ENCODE data around the gene NPM1.

NPM1 gene

DNA sequence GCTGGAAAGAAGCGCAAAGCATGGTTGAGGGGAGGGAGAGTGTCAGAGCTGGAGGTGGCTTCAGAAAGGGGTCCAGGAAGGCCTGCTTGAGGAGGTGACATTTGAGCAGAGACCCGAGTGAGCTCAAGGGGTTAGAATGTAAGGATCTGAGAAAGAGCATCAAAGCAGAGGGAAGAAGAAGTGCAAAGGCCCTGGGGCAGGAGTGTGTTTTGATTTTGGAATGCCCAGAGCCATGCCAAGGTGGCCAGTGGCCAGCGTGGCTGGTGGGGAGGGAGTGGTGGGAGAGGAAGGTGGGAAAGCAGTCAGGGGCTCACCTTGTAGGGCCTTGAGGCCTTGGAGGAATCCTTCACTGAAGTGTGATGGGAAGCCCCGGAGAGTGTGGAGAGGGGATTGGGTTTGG lies 47.2 kb downstream of the NPM1 start:
- Histone ChIP-seq H3K4me1 (ENCODE audit: control insufficient read depth in 2 of 2, insufficient read depth in 2 of 2, low read length in 2 of 2) (no peaks in the 10 kb centered on the region), H3K9me3 (ENCODE audit: control insufficient read depth in 2 of 2, low read length in 2 of 2) (no peaks in the 10 kb centered on the region), H3K27me3 (ENCODE audit: control insufficient read depth in 2 of 2, insufficient read depth in 2 of 2, low read length in 2 of 2) (no peaks in the 10 kb centered on the region), H3K9ac (ENCODE audit: low read depth in 1 of 2, low read length in 2 of 2) (no peak overlapping the region), H3K4me3 (ENCODE audit: low read length in 2 of 2) (no peak overlapping the region), H3K36me3 (ENCODE audit: control insufficient read depth in 2 of 2, insufficient read depth in 2 of 2, low read length in 2 of 2) (no peaks in the 10 kb centered on the region), H3K27ac (ENCODE audit: low read depth in 2 of 2, low read length in 2 of 2) (no peak overlapping the region)

DNA sequence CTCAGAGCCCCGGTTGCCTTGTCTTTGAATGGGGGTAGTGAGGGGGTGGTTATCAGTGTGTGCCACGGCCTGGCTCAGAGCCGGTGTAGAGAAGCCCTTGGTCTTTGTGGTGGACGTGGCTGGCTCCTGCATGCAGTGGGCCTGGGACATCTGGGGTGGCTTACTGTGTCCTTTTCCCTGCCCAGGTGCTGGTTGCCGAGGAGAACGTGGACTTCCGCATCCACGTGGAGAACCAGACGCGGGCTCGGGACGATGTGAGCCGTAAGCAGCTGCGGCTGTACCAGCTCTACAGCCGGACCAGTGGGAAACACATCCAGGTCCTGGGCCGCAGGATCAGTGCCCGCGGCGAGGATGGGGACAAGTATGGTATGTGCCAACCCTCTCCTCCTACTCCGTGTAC lies 48.3 kb downstream of the NPM1 start:
- H3K27me3 ChIP-seq (ENCODE audit: control insufficient read depth in 2 of 2, insufficient read depth in 2 of 2, low read length in 2 of 2) = no peaks in the 10 kb centered on the region
- H3K4me1 ChIP-seq (ENCODE audit: control insufficient read depth in 2 of 2, insufficient read depth in 2 of 2, low read length in 2 of 2) = no peaks in the 10 kb centered on the region
- H3K9ac ChIP-seq (ENCODE audit: low read depth in 1 of 2, low read length in 2 of 2) = no peak overlapping the region
- no peaks in the 10 kb centered on the region for H3K36me3 ChIP-seq (ENCODE audit: control insufficient read depth in 2 of 2, insufficient read depth in 2 of 2, low read length in 2 of 2)
- H3K27ac ChIP-seq (ENCODE audit: low read depth in 2 of 2, low read length in 2 of 2) = no peak overlapping the region
- H3K4me3 ChIP-seq (ENCODE audit: low read length in 2 of 2) = no peak overlapping the region
- H3K9me3 ChIP-seq (ENCODE audit: control insufficient read depth in 2 of 2, low read length in 2 of 2) = no peaks in the 10 kb centered on the region

DNA sequence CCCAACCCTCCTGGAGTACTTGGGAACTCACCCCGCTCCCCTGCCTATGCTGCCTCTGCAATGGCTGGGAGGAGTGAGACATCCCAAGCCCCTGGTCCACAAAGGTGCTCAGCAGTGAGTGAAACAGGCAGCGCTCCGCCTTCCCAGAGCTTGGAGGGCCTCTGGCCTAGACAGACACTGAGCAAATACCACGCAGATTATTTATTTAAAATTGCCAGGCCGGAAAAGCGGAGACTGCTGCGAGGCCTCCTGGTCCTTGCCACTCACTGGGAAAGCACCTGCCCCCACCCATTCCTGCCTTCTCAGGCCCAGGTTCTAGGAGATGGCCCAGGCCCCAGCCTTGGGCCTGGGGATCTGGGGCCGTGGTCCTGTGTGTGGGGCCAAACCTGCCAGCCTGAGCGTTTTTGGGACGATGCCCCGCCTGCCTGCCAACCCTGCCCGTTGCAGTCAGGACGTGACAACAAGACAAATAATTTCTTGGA lies 49.2 kb downstream of the NPM1 start:
- Histone ChIP-seq H3K4me3 (ENCODE audit: low read length in 2 of 2) (no peak overlapping the region), H3K9ac (ENCODE audit: low read depth in 1 of 2, low read length in 2 of 2) (no peak overlapping the region), H3K36me3 (ENCODE audit: control insufficient read depth in 2 of 2, insufficient read depth in 2 of 2, low read length in 2 of 2) (no peaks in the 10 kb centered on the region), H3K27me3 (ENCODE audit: control insufficient read depth in 2 of 2, insufficient read depth in 2 of 2, low read length in 2 of 2) (no peaks in the 10 kb centered on the region), H3K27ac (ENCODE audit: low read depth in 2 of 2, low read length in 2 of 2) (no peak overlapping the region), H3K9me3 (ENCODE audit: control insufficient read depth in 2 of 2, low read length in 2 of 2) (no peaks in the 10 kb centered on the region), H3K4me1 (ENCODE audit: control insufficient read depth in 2 of 2, insufficient read depth in 2 of 2, low read length in 2 of 2) (no peaks in the 10 kb centered on the region)

GRCh38 chr5:171437286-171437821 lies 49.7 kb downstream of the NPM1 start:
- no peaks in the 10 kb centered on the region for H3K27me3 ChIP-seq (ENCODE audit: control insufficient read depth in 2 of 2, insufficient read depth in 2 of 2, low read length in 2 of 2)
- no peaks in the 10 kb centered on the region for H3K36me3 ChIP-seq (ENCODE audit: control insufficient read depth in 2 of 2, insufficient read depth in 2 of 2, low read length in 2 of 2)
- no peaks in the 10 kb centered on the region for H3K4me1 ChIP-seq (ENCODE audit: control insufficient read depth in 2 of 2, insufficient read depth in 2 of 2, low read length in 2 of 2)
- no peak overlapping the region for H3K4me3 ChIP-seq (ENCODE audit: low read length in 2 of 2)
- H3K9ac ChIP-seq (ENCODE audit: low read depth in 1 of 2, low read length in 2 of 2) = no peak overlapping the region
- no peaks in the 10 kb centered on the region for H3K9me3 ChIP-seq (ENCODE audit: control insufficient read depth in 2 of 2, low read length in 2 of 2)
- no peak overlapping the region for H3K27ac ChIP-seq (ENCODE audit: low read depth in 2 of 2, low read length in 2 of 2)

DNA sequence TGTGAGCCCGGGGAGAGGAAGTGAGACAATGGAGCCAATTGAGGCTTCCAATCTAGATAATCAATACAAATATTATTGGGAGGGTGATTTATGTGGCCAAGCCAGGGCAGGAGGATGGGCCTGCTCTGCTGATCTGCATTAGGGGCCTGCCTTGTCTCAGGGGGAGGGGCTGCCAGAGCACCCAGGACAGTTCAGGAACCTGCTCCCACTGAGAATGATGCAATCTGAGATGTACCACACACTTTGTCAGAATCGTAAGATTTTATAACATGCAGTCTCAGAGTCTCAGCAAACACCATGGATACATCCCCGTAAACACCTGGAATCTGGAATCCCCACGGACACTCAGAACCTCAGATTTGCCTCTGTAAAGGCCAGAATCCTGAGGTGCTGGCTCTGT lies 51.1 kb downstream of the NPM1 start:
- Histone ChIP-seq H3K4me1 (ENCODE audit: control insufficient read depth in 2 of 2, insufficient read depth in 2 of 2, low read length in 2 of 2) (no peaks in the 10 kb centered on the region), H3K4me3 (ENCODE audit: low read length in 2 of 2) (no peak overlapping the region), H3K9me3 (ENCODE audit: control insufficient read depth in 2 of 2, low read length in 2 of 2) (no peaks in the 10 kb centered on the region), H3K27me3 (ENCODE audit: control insufficient read depth in 2 of 2, insufficient read depth in 2 of 2, low read length in 2 of 2) (no peaks in the 10 kb centered on the region), H3K9ac (ENCODE audit: low read depth in 1 of 2, low read length in 2 of 2) (no peak overlapping the region), H3K27ac (ENCODE audit: low read depth in 2 of 2, low read length in 2 of 2) (no peak overlapping the region), H3K36me3 (ENCODE audit: control insufficient read depth in 2 of 2, insufficient read depth in 2 of 2, low read length in 2 of 2) (no peaks in the 10 kb centered on the region)

DNA sequence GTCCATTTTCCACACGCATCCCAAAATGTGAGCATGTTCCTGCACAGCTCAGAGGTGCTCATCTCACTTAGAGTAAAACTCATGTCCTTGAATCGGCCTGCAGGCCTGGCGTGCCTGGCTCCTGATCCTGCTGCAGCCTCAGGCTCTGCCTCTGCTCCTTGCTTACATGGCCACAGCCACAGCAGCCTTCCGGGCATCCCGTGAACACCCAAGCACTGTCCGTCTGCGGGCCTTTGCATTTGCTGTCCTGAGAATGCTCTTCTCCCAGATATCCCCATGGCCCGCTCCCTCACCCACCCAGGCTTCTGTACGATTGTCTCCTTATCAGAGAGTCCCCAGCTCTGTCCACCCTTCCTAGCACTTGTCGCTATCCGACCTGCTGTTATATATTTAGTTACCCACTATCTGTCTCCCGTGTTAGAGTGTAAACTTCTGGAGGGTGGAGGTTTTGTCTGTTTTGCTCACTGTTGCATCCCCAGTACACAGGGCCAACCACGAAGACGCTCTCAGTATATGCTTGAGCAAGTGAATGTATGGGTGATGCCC lies 53.7 kb downstream of the NPM1 start:
- H3K27ac ChIP-seq (ENCODE audit: low read depth in 2 of 2, low read length in 2 of 2) = no peak overlapping the region
- no peak overlapping the region for H3K4me3 ChIP-seq (ENCODE audit: low read length in 2 of 2)
- no peaks in the 10 kb centered on the region for H3K36me3 ChIP-seq (ENCODE audit: control insufficient read depth in 2 of 2, insufficient read depth in 2 of 2, low read length in 2 of 2)
- no peaks in the 10 kb centered on the region for H3K27me3 ChIP-seq (ENCODE audit: control insufficient read depth in 2 of 2, insufficient read depth in 2 of 2, low read length in 2 of 2)
- no peak overlapping the region for H3K9ac ChIP-seq (ENCODE audit: low read depth in 1 of 2, low read length in 2 of 2)
- H3K9me3 ChIP-seq (ENCODE audit: control insufficient read depth in 2 of 2, low read length in 2 of 2) = no peaks in the 10 kb centered on the region
- H3K4me1 ChIP-seq (ENCODE audit: control insufficient read depth in 2 of 2, insufficient read depth in 2 of 2, low read length in 2 of 2) = no peaks in the 10 kb centered on the region

DNA sequence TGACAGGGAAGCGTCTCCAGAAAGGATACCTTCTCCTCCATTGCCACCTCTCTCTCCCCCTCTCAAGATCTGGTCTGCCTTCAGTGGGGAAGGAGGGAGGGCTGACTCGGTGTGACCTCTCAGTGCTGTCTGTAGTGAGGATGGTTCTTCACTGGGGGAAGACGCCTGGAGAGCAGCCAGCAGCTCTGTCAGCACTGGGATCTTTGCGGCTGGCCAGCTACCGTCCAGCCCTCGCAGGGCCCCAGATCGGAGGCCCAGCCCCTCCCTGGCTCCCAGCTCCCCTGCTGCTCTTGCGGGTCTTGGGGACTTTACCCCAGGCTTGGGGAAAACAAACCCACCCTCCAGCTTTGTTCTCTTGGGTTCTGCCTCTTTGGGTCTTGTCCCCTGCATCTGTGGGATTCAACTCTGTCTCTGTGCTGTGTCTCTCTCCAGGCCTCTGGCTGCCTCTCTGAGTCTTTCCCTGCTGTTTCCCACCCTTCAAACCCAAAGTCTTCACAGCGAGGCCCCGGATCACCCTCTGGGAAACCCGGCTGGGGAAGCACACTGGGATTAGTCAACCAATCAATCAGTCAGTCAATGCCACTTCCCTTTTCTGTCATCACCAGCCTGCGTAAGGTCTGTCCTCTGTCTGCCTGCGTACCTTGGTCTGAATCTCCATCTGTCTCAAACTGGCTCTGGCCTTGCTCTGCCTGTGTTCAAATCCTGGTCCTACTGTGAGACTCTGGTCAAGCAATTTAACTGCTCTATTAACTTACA lies 54.8 kb downstream of the NPM1 start:
- no peak overlapping the region for H3K27ac ChIP-seq (ENCODE audit: low read depth in 2 of 2, low read length in 2 of 2)
- no peak overlapping the region for H3K9ac ChIP-seq (ENCODE audit: low read depth in 1 of 2, low read length in 2 of 2)
- H3K36me3 ChIP-seq (ENCODE audit: control insufficient read depth in 2 of 2, insufficient read depth in 2 of 2, low read length in 2 of 2) = no peaks in the 10 kb centered on the region
- H3K9me3 ChIP-seq (ENCODE audit: control insufficient read depth in 2 of 2, low read length in 2 of 2) = no peaks in the 10 kb centered on the region
- H3K4me3 ChIP-seq (ENCODE audit: low read length in 2 of 2) = no peak overlapping the region
- no peaks in the 10 kb centered on the region for H3K4me1 ChIP-seq (ENCODE audit: control insufficient read depth in 2 of 2, insufficient read depth in 2 of 2, low read length in 2 of 2)
- H3K27me3 ChIP-seq (ENCODE audit: control insufficient read depth in 2 of 2, insufficient read depth in 2 of 2, low read length in 2 of 2) = no peaks in the 10 kb centered on the region

- H3K9ac ChIP-seq (ENCODE audit: low read depth in 1 of 2, low read length in 2 of 2) = no peak overlapping the region
- H3K4me3 ChIP-seq (ENCODE audit: low read length in 2 of 2) = no peak overlapping the region
- H3K9me3 ChIP-seq (ENCODE audit: control insufficient read depth in 2 of 2, low read length in 2 of 2) = no peaks in the 10 kb centered on the region
- H3K4me1 ChIP-seq (ENCODE audit: control insufficient read depth in 2 of 2, insufficient read depth in 2 of 2, low read length in 2 of 2) = no peaks in the 10 kb centered on the region
- H3K36me3 ChIP-seq (ENCODE audit: control insufficient read depth in 2 of 2, insufficient read depth in 2 of 2, low read length in 2 of 2) = no peaks in the 10 kb centered on the region
- no peaks in the 10 kb centered on the region for H3K27me3 ChIP-seq (ENCODE audit: control insufficient read depth in 2 of 2, insufficient read depth in 2 of 2, low read length in 2 of 2)
- H3K27ac ChIP-seq (ENCODE audit: low read depth in 2 of 2, low read length in 2 of 2) = no peak overlapping the region
Observed at GRCh38 chr5:171444582-171444981, 56.9 kb downstream of the NPM1 start.

DNA sequence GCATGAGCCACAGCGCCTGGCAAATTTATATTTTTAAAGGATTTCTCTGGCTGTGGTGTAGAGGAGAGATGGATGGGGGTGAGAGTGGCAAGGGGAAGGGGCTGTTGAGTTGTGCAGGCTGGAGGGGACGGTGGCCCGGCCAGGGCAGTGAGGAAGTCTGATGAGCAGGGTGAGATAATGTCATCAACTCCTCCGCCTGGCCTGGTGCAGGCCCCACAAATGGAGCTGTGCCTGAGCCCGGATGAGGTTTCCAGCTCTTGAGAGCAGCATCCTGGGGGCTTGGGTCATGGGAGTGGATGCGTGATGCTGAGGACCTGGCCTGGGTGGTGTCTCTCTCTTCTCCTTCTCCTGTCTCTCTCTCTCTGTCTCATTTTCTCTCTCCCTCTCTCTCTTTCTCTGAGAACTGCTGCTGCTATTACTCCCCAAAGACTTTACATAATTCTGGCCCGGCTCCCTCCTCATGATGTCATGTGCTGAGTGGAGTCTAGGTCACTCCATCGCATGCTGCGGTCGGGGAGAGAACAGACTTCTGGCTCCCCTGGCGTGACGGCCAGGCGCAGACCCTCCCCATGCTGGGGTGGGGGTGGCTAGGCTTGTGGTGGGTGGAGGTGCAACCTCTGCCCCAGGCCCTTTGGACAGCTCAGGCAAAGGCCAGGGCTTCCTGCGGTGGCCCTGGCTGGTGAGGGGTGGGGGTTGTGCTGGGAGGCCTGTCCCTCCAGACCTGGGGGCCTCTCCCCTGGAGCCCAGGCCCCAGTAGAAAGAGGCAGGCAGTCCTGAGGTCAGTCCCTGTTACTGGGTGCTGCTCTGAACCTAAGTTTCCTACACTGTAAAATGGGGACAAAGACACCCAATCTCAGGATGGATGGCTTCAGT lies 58.2 kb downstream of the NPM1 start:
- no peak overlapping the region for H3K4me3 ChIP-seq (ENCODE audit: low read length in 2 of 2)
- no peak overlapping the region for H3K9ac ChIP-seq (ENCODE audit: low read depth in 1 of 2, low read length in 2 of 2)
- H3K9me3 ChIP-seq (ENCODE audit: control insufficient read depth in 2 of 2, low read length in 2 of 2) = no peaks in the 10 kb centered on the region
- H3K27ac ChIP-seq (ENCODE audit: low read depth in 2 of 2, low read length in 2 of 2) = no peak overlapping the region
- H3K4me1 ChIP-seq (ENCODE audit: control insufficient read depth in 2 of 2, insufficient read depth in 2 of 2, low read length in 2 of 2) = no peaks in the 10 kb centered on the region
- H3K36me3 ChIP-seq (ENCODE audit: control insufficient read depth in 2 of 2, insufficient read depth in 2 of 2, low read length in 2 of 2) = no peaks in the 10 kb centered on the region
- H3K27me3 ChIP-seq (ENCODE audit: control insufficient read depth in 2 of 2, insufficient read depth in 2 of 2, low read length in 2 of 2) = no peaks in the 10 kb centered on the region

GRCh38 chr5:171447226-171447625 lies 59.6 kb downstream of the NPM1 start:
- H3K27me3 ChIP-seq (ENCODE audit: control insufficient read depth in 2 of 2, insufficient read depth in 2 of 2, low read length in 2 of 2) = peaks cover 0 to 2% of the 10 kb centered on the region in 2 donors
- no peak overlapping the region for H3K4me3 ChIP-seq (ENCODE audit: low read length in 2 of 2)
- H3K9ac ChIP-seq (ENCODE audit: low read depth in 1 of 2, low read length in 2 of 2) = no peak overlapping the region
- H3K36me3 ChIP-seq (ENCODE audit: control insufficient read depth in 2 of 2, insufficient read depth in 2 of 2, low read length in 2 of 2) = no peaks in the 10 kb centered on the region
- no peaks in the 10 kb centered on the region for H3K9me3 ChIP-seq (ENCODE audit: control insufficient read depth in 2 of 2, low read length in 2 of 2)
- no peaks in the 10 kb centered on the region for H3K4me1 ChIP-seq (ENCODE audit: control insufficient read depth in 2 of 2, insufficient read depth in 2 of 2, low read length in 2 of 2)
- H3K27ac ChIP-seq (ENCODE audit: low read depth in 2 of 2, low read length in 2 of 2) = no peak overlapping the region

Measured in mucosa of rectum (tissue), 2 donors.